GM12873 (cell line): ENCODE results near the gene PCBD2.

Experiments used
- TF ChIP-seq, protein P1 (sequence below): IDR thresholded peaks from 2 replicates; pipeline ENCODE4 v1.5.1; 2012; ENCODE audit warnings: low read depth, mild to moderate bottlenecking, moderate library complexity, low read length, control low read depth; ENCODE audit not compliant: insufficient read depth; ENCODE audit errors: missing control alignments

The PCBD2 gene

GRCh38 chr5:134937526-134937925 is 32.6 kb downstream of the PCBD2 start:
- TF ChIP-seq, protein P1, sequence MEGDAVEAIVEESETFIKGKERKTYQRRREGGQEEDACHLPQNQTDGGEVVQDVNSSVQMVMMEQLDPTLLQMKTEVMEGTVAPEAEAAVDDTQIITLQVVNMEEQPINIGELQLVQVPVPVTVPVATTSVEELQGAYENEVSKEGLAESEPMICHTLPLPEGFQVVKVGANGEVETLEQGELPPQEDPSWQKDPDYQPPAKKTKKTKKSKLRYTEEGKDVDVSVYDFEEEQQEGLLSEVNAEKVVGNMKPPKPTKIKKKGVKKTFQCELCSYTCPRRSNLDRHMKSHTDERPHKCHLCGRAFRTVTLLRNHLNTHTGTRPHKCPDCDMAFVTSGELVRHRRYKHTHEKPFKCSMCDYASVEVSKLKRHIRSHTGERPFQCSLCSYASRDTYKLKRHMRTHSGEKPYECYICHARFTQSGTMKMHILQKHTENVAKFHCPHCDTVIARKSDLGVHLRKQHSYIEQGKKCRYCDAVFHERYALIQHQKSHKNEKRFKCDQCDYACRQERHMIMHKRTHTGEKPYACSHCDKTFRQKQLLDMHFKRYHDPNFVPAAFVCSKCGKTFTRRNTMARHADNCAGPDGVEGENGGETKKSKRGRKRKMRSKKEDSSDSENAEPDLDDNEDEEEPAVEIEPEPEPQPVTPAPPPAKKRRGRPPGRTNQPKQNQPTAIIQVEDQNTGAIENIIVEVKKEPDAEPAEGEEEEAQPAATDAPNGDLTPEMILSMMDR, result no peak

- TF ChIP-seq, protein P1, result no peak
Observed at GRCh38 chr5:134938030-134938429, 33.1 kb downstream of the PCBD2 start.

DNA sequence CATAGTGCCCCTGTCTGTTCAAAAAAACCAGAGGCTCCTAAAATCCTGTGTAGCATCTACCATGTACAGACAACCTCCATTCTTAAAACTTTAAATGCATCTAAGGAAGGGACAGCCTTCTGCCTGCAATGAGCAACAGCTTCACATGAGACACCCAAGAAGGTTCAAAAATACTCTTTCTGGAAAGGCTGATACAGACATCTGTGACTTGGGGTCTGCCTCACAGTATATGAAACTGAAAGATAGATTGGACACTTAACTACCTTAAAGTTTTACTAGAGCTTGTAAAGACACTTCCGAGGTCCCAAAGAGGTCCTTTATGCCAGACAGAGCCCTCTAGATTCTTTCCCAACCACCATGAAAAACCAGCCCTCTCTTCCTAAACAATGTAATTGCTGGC is 34.6 kb downstream of the PCBD2 start:
- TF ChIP-seq, protein P1, result no peak

DNA sequence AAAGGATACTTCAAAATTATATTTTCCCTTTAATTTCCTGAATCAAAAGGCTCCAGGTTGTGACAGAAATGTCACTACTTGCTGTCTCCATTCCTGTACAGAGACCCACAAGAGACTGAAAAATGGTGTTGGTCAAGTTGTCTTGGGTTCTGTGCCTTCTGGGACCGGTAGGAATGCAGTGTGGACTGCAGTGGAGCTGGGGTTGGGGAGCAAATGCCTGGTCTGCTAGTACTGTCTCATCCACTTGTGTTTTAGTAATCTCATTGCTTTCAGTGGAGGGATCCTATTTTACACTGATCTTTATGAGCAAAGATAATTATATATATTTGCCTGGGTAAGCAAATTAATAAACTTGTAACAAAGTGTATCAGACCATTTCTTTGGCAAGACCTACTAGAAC is 38.6 kb downstream of the PCBD2 start:
- TF ChIP-seq, protein P1, result no peak

- TF ChIP-seq, protein P1, result no peak
Observed at GRCh38 chr5:134944630-134945029, 39.7 kb downstream of the PCBD2 start.

- TF ChIP-seq, protein P1, result no peak
Observed at GRCh38 chr5:134945041-134945440, 40.1 kb downstream of the PCBD2 start.

DNA sequence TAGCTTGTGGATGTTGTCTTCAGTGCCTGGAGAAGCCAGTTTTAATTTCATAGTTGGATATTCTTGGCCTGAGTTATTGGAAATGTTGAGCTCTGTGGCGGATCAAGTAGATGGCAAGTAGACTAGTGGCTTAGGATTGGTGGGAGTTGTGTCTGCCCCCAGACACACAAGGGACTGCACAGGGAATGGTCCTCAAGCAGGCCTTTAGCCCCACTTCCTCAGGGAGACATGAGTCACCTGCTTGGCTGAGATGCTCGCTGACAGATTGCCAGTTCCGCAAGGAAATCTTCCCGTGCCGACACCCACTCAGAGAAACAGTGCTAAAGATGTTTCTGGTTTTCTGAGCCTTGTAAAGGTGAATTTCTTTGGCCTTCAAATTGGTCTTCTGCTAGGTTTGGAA is 44.0 kb downstream of the PCBD2 start:
- TF ChIP-seq, protein P1, result no peak

- TF ChIP-seq, protein P1, result no peak
Observed at GRCh38 chr5:134949316-134949715, 44.4 kb downstream of the PCBD2 start.
